Measurements from ENCODE around the gene SCARB1. TPM values are rescaled to one million over a fixed set of nuclear protein-coding genes. Genes with fewer than 3 reads are reported as not detected.

SCARB1 gene
- total and polyA plus RNA-seq, 2 of the 13 experiments (the other 11 are each of a cell fraction or from before 2014, with no cell fraction given), result 63.4 to 160 TPM

DNA sequence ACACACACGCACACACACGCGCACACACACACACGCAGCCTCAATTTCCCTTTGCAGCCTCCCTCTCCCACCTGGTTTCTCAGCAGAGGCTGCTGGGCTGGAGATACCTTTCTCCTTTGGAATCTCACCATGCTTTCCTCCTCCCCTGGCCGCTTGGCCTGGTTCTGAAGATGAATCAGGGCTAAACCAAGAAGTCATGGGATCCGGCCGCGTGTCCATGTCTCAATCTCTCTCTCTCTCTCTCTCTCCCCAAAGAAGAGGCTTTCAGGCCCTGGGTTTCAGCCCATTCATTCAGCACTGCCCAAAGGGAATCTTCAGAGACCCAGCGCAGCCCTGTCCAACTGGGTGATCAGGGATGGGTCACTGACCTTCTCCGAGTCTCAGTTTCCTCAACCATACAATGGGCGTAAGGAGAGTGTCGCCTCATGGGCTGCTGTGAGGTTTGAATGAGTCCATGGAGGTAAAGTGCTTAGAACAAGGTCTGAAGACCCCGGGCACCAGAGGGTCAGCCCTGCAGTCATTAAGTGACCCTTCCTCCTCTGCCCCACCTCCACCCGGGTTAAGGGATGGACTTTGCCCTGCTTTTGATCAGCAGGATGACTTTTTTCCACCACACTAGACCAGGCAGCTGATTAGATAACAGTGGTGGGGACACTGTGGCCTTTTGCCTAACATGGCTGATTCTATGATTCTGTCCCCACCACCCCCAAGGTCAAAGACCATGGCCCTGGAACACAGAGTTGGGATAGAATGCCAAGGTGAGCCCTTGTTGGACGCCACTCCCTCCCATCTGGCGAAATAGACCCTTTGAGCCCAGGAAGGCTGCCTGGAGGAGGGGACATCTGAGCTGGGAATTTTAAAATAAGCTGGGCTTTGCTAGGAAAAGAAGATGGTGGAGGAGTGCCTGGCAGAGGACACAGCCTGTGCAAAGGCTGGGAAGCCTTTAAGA lies 42.1 kb downstream of the SCARB1 start (continued):
- TF ChIP-seq, protein P1, sequence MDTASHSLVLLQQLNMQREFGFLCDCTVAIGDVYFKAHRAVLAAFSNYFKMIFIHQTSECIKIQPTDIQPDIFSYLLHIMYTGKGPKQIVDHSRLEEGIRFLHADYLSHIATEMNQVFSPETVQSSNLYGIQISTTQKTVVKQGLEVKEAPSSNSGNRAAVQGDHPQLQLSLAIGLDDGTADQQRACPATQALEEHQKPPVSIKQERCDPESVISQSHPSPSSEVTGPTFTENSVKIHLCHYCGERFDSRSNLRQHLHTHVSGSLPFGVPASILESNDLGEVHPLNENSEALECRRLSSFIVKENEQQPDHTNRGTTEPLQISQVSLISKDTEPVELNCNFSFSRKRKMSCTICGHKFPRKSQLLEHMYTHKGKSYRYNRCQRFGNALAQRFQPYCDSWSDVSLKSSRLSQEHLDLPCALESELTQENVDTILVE (CRISPR knock-in tag; IDR thresholded peaks at IDR 0.05), result peak; percentile 58; the same call in 1 of the 2 replicates
- TF ChIP-seq MXI1 (IDR thresholded peaks at IDR 0.05; ENCODE audit: borderline replicate concordance, low read depth, low read length) (peak; percentile 22; the same call in 1 of the 3 replicates), HNRNPLL (IDR thresholded peaks at IDR 0.05; ENCODE audit: low read depth, low read length, poor library complexity, severe bottlenecking) (no peak), RBAK (CRISPR knock-in tag; IDR thresholded peaks at IDR 0.05) (no peak), SAFB2 (CRISPR knock-in tag; IDR thresholded peaks at IDR 0.05; ENCODE audit: borderline replicate concordance, low read depth) (no peak), ZNF746 (CRISPR knock-in tag; IDR thresholded peaks at IDR 0.05) (peak; percentile 100), SRSF4 (IDR thresholded peaks at IDR 0.05; ENCODE audit: low read depth, low read length, poor library complexity, severe bottlenecking) (no peak), CBX1 (IDR thresholded peaks at IDR 0.05; ENCODE audit: low read depth) (no peak), EED (CRISPR knock-in tag; IDR thresholded peaks at IDR 0.05) (no peak), STAT5B (CRISPR knock-in tag; IDR thresholded peaks at IDR 0.05) (peak; percentile 60; the same call in 1 of the 2 replicates), PRMT3 (CRISPR knock-in tag; IDR thresholded peaks at IDR 0.05; ENCODE audit: borderline replicate concordance, low read depth) (no peak)
- TF ChIP-seq, protein P2, sequence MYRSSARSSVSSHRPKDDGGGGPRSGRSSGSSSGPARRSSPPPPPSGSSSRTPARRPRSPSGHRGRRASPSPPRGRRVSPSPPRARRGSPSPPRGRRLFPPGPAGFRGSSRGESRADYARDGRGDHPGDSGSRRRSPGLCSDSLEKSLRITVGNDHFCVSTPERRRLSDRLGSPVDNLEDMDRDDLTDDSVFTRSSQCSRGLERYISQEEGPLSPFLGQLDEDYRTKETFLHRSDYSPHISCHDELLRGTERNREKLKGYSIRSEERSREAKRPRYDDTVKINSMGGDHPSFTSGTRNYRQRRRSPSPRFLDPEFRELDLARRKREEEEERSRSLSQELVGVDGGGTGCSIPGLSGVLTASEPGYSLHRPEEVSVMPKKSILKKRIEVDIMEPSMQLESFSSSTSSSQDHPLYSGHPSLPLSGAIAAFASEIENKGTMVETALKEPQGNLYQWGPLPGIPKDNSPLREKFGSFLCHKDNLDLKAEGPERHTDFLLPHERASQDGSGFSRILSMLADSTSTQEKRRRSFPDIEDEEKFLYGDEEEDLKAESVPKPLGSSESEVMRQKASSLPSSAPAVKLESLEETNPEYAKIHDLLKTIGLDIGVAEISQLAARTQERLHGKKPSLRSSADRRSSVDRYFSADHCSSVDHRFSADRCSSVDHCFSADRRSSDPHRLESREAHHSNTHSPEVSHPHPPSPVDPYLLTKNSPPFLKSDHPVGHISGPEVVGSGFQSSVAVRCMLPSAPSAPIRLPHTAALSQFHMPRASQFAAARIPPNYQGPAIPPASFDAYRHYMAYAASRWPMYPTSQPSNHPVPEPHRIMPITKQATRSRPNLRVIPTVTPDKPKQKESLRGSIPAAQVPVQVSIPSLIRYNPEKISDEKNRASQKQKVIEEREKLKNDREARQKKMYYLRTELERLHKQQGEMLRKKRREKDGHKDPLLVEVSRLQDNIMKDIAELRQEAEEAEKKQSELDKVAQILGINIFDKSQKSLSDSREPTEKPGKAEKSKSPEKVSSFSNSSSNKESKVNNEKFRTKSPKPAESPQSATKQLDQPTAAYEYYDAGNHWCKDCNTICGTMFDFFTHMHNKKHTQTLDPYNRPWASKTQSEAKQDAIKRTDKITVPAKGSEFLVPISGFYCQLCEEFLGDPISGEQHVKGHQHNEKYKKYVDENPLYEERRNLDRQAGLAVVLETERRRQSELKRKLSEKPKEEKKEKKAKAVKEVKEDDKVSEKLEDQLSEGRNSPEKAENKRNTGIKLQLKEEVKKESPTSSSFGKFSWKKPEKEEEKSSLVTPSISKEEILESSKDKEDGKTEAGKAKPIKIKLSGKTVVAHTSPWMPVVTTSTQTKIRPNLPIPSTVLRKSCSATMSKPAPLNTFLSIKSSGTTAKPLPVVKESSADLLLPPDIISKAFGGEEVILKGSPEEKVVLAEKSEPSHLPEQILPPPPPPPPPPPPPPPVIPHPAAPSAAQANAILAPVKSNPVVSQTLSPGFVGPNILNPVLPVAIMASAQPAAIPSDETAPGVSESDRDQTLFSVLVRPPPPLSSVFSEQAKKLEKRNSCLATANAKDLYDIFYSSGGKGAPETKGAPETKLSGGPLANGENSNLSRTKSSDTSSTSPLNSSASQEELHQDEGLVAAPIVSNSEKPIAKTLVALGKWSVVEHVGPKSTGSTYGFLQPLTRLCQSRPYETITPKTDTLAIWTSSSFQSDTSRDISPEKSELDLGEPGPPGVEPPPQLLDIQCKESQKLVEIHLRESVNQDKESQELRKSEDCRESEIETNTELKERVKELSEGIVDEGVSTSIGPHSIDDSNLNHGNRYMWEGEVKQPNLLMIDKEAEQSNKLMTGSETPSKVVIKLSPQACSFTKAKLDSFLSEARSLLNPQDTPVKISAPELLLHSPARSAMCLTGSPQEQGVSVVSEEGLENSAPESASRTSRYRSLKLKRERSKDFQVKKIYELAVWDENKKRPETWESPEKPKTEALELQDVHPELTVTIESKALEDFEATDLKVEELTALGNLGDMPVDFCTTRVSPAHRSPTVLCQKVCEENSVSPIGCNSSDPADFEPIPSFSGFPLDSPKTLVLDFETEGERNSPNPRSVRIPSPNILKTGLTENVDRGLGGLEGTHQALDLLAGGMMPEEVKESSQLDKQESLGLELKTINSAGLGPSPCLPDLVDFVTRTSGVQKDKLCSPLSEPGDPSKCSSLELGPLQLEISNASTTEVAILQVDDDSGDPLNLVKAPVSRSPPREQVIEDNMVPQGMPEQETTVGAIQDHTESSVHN (CRISPR knock-in tag; IDR thresholded peaks at IDR 0.05), result peak; percentile 73; the same call in 1 of the 2 replicates
- TF ChIP-seq, protein P3, sequence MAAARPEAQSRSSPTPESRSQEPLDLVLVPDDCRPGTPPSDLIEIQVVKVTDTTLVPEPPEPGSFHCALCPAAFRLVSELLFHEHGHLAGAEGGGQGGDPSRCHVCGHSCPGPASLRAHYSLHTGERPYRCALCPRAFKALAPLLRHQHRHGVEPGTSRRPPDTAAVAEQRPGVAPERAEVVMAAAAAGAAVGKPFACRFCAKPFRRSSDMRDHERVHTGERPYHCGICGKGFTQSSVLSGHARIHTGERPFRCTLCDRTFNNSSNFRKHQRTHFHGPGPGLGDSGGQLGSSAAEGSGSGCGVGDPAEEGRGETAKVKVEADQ (CRISPR knock-in tag; IDR thresholded peaks at IDR 0.05; ENCODE audit: borderline replicate concordance), result no peak
- TF ChIP-seq, protein P4, sequence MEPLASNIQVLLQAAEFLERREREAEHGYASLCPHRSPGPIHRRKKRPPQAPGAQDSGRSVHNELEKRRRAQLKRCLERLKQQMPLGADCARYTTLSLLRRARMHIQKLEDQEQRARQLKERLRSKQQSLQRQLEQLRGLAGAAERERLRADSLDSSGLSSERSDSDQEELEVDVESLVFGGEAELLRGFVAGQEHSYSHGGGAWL (CRISPR knock-in tag; IDR thresholded peaks at IDR 0.05), result no peak
- TF ChIP-seq, protein P5, sequence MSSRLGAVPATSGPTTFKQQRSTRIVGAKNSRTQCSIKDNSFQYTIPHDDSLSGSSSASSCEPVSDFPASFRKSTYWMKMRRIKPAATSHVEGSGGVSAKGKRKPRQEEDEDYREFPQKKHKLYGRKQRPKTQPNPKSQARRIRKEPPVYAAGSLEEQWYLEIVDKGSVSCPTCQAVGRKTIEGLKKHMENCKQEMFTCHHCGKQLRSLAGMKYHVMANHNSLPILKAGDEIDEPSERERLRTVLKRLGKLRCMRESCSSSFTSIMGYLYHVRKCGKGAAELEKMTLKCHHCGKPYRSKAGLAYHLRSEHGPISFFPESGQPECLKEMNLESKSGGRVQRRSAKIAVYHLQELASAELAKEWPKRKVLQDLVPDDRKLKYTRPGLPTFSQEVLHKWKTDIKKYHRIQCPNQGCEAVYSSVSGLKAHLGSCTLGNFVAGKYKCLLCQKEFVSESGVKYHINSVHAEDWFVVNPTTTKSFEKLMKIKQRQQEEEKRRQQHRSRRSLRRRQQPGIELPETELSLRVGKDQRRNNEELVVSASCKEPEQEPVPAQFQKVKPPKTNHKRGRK (CRISPR knock-in tag; IDR thresholded peaks at IDR 0.05), result no peak
